OCI-LY3 (cell line): ENCODE results near the gene PTPRN2.

Experiments
- EZH2phosphoT487 ChIP-seq: fragments of 200-600 bp; shearing (Covaris generic); IDR thresholded peaks from 2 replicates; pipeline ENCODE4 v1.6.1; 2018; ENCODE audit warnings: antibody characterized with exemption, mixed run types, low read depth
- TF ChIP-seq, protein P1 (sequence below): fragments of 200-600, 300-600 bp; sonication (generic); IDR thresholded peaks from 2 replicates; pipeline ENCODE4 v1.5.1; 2014; ENCODE audit warnings: antibody characterized with exemption, low read length, low read depth

- TF ChIP-seq, protein P1, sequence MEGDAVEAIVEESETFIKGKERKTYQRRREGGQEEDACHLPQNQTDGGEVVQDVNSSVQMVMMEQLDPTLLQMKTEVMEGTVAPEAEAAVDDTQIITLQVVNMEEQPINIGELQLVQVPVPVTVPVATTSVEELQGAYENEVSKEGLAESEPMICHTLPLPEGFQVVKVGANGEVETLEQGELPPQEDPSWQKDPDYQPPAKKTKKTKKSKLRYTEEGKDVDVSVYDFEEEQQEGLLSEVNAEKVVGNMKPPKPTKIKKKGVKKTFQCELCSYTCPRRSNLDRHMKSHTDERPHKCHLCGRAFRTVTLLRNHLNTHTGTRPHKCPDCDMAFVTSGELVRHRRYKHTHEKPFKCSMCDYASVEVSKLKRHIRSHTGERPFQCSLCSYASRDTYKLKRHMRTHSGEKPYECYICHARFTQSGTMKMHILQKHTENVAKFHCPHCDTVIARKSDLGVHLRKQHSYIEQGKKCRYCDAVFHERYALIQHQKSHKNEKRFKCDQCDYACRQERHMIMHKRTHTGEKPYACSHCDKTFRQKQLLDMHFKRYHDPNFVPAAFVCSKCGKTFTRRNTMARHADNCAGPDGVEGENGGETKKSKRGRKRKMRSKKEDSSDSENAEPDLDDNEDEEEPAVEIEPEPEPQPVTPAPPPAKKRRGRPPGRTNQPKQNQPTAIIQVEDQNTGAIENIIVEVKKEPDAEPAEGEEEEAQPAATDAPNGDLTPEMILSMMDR = no peak
- no peak for TF ChIP-seq EZH2phosphoT487
Observed at GRCh38 chr7:157576415-157576814, 1011.2 kb downstream of the PTPRN2 start.
